Pulmonary artery endothelial cell (primary cell): Measurements from ENCODE around the gene YJEFN3. TPM values are rescaled to one million over a fixed set of nuclear protein-coding genes. Genes with fewer than 3 reads are reported as not detected.

Source experiments
- DNase-seq: peaks from one replicate; pipeline ENCODE4 v3.0.0-alpha.2; 2011; ENCODE audit warnings: low read depth, low spot score
- total RNA-seq: library from RNA; depleted of rRNA; stranded (reverse); fragments of >200 nt; gene quantifications from 2 replicates; pipeline ENCODE4 v1.2.3, GENCODE V29; 2014

YJEFN3 gene, protein sequence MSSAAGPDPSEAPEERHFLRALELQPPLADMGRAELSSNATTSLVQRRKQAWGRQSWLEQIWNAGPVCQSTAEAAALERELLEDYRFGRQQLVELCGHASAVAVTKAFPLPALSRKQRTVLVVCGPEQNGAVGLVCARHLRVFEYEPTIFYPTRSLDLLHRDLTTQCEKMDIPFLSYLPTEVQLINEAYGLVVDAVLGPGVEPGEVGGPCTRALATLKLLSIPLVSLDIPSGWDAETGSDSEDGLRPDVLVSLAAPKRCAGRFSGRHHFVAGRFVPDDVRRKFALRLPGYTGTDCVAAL
- total RNA-seq, result 0.13 and 0.28 TPM in 2 replicates

DNA sequence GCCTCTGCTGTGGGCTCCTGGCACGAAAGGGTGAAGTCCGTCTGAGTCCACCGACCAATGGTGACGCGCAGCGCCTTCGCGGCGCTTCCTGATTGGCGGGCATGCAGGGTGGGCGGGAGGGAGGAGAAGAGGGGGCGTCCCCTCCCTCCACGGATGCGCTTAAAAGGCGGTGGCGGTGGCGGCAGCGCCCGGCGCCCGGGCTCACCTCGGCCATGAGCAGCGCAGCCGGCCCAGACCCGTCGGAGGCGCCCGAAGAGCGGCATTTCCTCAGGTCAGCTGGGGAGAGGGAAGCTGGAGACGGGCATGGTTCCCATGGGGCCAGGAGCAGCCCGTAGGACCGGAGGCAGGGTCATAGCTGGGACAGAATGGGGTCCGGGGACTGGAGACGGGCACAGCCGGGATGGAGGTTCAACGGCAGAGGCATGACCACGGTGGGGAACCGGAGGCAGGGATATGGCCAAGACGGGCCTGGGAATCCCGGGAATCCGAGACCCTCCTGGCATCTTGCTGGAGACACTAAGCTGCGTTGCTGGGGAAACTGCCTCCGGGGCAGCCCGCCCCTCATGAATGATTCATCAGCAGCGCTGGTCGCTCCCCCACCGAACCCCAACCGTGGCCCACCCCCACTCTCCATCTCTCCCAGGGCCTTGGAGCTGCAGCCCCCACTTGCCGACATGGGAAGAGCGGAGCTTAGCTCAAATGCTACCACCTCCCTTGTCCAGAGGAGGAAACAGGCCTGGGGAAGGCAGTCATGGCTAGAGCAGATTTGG is at the start of gene YJEFN3:
YJEFN3 (plus strand) TSS at position 191 of the 770 bp plus-strand sequence; CDS start at position 213, 22 bp downstream.
- DNase-seq, result no peak

DNA sequence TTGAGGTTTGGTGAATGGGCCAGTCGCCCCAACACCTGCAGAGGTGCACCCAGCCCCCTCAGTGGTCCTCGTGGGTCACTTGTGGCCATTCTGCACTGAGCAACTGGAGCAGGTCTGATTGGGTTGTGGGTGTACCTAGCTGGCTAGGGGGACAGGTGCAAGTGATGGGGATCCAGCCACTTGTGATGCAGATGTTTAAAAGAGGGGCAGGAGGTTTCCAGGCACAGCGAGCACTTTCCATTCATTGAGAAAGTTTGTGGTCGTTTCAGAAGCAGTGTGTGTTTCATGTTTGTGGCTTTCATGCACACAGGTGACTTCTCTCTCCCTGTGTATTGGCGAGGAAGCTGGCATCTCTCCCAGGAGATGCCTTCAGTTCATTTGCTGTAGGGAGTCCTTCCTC is 48.0 kb upstream of the YJEFN3 start:
- no peak for DNase-seq

DNA sequence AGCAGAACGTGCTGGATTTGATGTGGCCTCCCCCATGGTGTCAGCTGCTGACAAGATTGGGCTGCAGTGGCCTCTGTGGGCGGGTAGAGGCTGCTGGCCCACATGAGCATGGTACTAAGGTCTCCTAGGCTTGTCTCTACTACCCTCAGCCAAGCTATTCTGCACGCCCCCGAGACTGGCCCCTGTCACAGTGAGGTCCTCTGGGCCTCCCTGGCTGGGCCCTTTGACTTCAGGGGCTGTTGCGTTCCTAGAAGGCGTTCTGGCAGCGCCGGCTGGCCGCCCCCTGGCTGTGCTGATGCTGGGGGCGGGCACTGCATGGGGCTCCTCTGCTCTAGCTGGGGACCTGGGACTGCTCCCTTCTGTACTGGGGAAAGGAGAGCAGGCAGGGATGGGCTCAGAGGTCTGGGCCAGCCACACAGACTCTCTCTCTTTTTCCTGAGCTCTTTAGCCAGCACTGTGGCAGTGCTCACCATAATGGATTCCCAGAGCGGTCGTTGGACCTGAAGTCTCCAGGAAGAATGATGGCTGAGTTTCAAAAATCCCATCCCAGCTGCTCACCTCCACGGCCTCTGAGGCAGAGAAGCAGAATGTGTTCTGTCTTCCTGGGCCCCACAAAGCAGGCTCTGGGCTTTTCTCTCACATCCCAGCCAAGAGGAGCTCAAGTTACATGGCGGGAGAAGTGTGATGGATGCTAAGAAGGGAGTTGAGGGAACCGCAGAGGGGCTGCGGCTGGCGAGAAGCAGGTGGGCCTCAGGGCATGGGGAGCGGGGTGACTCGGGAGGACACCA is 45.7 kb upstream of the YJEFN3 start:
- no peak for DNase-seq

DNA sequence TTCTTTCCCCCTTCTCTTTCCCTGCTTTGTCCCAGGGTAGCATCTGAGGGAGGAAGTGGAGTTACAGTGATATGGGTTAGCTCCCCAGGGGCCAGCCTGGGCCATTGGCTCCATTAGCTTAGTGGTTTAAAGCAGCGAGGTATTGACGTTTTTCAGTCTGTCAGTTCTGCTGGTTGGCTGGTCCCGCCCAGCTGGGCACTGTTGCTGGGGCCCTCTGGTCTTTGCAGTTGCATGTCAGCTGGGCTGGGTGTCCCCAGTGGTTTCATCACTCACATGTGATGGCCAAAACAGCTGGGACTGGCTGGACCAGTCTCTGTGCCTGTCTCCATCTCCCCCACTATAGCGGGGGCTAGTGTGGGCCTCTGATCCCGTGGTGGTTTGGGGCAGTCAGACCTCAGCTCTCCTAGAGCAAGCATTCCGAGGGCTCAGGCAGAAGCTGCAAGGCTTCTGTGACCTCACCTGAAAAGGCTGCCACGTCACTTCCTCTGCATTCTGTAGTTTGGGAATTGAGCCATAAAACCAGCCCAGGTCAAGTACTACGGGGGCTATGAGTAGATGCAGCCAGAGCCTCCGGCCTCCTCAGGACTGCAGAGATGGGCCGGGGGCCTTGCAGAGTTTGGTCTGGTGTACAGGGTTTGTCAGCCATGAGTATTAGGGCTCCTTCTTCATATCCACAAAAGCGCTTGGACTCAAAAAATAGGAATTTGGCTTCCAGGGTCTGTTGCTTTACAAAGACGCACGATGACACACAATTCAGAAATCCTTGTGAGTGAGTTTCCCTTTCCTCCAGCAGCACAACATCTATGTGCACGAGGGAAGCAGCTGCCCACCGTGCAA is 43.3 kb upstream of the YJEFN3 start:
- no peak for DNase-seq

DNA sequence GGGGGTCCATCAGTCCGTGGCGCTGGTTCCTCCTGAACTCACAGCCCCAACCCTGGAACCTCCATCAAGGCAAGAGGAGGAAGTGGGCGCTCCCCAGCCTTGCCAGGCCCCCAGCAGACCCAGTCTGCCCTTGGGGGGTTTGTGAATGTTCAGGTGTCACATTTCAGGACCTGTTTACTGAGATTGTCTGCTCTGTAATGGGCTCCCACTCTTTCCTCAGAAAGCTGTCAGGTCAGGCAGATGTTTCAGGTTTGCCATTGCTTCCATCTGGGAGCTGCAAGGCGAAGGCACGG is 42.8 kb upstream of the YJEFN3 start:
- no peak for DNase-seq

DNA sequence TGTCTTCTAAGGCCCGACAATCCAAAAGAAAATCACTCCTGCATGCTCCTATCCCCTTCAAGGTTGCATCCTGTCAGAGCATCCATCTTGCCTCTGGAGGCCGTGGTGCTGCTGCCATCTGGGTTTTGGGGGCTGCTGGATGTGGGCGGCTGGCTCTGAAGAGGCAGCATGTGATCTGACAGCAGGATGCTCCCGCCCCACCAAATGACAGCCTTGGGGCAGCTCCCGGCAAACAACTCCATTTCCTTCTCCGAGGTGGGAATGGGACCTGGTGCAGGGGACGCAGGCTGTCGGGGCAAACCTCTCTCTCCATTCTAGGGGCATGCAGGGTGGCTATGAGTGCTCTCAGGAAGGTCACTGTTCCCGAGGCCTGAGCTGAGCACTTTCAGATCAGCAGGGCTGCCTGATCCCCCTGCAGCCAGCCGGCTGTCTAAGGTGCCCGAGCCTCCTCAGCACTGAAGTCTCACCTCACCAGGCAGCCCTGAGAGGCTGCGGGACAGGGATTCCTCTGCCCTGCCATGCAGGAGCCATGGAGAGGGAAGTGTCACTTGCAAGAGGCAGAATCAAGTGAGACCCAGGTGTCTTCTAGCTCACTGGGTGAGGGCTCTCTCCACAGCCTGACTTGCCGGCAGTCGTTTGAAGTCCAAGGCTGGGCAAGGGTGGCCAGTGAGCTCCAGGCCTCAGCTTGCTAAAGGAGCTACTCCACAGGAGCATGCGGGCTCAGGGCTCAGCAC is 42.2 kb upstream of the YJEFN3 start:
- no peak for DNase-seq

DNA sequence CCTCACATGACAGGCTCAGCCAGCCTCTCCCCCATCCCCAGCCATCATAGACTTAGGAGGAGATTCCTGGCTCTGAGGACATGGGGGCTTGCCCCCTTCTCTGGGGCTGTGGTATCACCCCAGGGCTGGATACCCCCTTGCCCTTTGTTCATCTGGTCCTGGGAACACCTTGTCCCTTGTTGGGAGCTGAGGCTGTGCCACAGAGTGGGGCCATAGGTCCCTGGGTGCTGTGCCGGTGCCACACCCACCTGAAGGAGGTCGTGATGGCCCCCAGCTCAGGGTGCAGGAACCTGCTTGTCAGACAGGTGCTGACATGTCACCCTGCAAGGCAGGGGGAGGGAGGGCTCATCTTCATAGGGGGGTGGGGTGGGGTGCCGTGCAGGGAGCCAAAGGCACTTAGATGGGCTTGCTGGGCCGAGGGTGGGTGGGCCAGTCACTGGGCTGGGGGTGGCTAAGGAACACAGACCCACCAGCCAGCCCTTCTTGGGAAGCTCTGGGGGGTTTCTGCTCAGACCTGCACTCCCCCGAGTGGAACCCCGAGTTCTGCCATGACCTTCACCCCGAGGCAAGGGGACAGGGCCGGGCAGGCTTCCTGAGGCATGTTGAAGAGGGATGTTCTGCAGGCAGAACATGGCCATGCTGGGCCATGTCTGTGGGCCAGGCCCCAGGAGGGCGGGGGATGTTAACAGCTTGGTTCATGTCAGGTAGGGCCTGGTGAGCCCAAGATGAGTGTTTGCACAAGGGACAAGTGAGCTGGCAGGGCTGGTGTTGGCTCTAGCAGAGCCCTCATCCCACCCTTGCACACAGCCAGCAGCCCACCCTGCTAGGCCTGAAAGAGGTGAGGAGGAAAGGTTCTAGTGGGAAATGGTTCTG is 41.4 kb upstream of the YJEFN3 start:
- DNase-seq, result no peak

DNA sequence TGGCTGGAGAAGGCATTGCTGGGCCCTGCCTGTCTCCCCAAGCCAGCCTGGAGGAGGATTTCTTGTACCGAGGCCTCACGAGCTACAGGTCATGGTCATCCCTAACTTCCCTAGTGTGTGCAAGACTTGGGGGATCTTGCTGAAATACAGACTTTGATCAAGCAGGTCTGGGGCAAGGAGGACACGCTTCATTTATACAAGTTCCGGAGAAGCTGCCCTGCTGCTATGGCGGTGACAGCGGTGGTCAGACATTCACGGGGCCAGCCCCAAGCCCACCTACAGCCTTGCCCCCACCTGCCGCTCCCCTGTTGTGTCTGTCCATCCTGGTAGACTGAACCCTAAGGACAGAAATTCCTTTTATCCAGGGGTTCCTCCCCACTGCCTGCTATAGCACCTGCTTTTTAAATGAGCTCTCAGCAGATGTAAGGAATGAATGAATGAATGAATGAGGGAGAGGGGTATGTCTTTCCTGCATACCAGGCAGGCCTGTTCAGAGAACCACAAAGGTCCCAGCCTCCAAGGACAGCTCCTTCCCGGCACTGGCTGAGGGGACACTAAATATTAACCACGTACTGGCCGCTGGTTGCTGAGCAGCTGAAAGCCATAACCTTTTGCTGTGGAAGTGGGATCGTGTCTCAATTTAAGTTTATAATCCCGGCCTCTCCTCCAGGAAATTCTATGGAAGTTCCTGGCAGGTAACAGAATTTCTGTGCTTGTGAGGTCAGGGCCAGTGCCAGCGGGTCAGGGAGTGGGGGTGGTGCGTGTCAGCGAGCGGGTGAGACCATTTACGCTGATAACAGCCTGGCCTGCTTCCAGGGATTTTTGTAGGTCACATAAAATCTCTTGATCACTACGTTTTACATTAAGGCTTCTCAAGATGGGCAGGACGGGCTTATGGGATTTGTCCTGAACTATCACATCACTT is 40.5 kb upstream of the YJEFN3 start:
- no peak for DNase-seq

DNA sequence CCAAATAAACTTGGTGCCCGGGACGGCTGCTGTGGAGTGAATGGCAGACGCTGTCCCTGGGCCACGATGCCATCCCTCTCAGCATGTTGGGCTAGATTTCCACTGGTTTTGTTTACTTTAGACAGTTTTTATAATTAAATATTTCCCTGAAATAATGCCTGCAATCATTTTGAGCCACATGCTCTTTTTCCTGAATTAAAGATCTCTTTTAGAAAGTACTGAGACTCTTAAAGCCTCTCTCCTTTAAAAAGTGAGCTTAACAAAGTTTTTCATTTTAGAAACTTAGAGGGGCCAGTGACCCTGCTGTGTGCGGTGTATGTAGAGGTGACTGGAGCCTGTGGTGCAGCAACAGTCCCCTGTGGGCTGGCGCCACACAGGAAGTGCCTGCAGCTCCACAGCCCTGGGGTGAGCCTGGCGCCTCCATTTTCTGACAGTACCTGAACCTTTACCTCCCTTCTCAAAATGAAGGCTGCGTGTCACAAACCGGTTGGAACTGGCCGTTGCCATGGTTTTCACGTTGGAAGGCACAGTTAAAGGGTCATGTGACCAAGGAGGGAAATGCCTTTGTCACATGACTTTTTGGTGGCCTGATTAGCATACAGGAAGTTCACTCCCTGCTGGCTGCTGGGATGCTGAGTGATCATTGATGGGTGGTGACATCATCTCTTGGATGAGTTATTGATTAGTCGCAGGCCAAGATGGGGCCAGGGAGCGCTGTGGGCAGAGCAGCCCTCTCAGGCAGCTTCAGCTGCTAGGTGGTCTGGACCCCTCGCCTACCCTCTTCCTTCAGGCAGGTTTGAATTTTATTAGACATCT is 39.6 kb upstream of the YJEFN3 start:
- peak; percentile 85 for DNase-seq

DNA sequence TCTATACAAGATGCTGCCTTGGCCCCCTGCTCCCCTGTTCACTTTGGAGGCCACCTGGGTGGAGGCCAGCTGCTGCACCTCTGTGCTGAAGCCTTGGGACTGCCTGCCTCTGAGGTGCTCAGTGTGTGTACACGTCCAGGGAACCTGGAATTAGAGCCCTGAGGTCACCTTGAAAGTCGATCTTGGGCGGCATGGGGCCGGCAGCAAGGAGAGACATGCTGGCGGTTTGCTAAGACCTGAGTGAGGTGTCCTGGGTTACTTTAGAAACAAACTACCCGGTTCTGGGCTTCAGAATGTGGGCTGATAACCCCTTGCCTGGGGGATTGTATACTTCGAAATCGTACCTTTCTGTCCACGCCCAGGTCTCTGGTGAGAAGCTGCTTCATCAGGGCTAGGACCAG is 38.9 kb upstream of the YJEFN3 start:
- DNase-seq, result no peak

DNA sequence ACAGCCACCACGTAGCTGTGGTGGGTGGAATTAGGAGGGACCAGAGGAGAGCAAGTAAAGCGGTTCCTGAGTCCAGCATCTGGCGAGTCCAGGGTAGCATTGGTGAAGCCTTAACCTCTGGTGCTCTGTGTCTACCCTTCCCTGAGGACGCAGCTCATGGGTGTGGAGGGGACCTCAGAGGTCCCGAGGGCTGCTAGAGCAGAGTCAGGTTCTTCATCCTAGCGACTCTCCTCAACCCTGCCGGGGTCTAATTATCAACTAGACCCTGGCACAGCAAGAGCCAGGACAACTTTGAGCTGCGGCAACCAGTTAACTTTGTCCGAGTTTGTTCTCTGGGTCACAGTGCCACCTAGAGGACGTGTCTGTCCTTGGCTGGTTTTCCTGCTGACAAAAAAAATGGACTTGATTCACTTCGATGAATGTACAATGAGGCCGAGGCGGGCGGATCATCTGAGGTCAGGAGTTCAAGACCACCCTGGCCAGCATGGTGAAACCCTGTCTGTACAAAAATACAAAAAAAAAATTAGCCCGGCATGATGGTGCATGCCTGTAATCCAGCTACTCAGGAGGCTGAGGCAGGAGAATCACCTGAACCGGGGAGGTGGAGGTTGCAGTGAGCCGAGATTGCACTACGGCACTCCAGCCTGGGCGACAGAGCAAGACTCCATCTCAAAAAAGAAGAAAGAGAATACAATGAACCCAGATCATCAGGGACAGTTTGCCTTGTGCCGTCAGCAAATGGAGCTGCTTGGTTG is 38.3 kb upstream of the YJEFN3 start:
- DNase-seq, result peak; percentile 55

DNA sequence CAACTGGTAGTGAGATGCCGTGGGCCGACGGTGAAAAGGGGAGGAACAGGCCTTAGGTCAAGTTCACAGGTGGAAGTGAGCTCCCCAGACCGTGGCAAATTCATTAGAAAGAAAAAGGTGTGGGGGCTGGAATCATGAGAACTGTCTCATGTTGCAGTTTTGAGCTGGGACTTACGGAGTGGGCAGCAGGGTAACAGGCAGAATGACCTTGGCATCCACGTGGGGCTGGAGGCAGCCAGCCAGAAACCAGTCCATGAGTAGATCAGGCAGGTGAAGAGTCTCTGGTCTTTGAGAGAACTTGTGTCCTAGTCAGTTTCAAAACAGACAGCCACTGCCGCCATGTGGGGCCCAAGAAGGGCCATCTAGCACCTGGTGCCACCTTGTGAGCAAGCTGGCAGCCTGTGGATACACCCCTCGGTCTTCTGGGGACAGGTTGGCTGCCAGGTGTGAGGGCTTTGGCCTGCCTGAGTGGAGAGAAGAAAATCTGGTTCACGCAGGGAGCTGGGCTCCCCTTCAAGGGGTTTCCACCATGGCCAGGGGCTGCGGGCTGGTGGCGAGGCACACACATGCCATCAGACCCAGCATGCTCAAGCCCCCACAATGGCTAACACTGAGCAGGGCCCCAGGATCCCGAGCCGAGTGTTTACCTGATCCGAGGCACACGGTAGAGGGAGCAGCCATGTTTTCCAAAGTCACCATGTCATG is 37.2 kb upstream of the YJEFN3 start:
- DNase-seq, result no peak

DNA sequence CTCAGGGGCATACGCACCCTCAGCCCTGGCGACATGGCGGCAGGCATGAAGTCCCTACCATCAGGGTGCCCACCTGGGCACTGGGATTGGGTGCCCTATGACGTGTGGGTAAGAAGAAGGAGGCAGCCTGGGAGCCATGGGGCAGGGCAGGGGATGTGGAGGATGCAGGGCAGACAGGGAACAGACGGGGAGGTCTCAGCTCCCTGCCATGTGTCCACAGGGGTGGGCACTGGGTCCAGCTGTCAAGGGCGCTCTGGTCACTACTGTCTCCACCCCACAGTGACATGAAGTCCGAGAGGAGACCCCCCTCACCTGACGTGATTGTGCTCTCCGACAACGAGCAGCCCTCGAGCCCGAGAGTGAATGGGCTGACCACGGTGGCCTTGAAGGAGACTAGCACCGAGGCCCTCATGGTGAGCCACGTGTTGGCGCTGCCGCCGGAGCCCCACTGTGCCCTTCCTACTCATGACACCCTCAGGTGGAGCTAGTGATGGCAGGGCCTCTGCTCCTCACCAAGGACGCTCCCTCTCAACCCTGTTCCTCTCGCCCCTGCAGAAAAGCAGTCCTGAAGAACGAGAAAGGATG is 36.6 kb upstream of the YJEFN3 start:
- DNase-seq, result no peak

DNA sequence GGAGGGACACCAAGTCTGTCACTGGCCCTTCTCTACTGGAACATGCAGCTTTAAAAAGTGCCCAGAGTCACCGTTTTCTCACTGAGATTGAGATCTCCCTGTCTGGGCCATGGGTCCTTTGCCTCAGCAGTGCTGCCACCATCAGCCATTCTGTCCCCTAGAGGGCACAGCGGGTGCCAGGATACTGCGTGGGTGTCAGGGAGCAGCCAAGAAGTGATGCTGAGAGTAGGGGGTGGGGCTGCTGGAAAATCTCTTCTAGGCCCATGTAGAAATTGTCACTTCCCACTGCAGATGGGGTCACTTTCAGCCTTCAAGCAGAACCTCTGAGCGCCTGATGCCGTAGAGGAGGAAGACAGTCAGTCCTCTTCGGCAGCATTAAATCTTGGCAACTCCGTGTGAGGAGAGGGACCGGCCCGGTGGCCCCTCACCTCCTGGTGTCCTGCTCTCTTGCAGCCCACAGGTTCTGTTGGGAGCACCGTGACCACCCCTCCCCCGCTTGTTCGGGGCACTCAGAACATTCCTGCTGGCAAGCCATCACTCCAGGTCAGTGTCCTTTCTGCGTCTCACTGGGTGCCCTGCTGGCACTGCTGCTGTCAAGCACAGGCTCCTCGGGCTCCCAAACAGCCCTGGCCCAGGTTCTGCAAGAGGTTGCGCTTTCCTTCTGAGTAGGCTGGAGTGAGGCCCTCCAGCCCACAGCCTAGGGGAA is 34.7 kb upstream of the YJEFN3 start:
- DNase-seq, result no peak
